HG02943 (cell line): ENCODE measurements around the gene TUT4.

ENCODE experiments used
- ATAC-seq: cut with Tn5 transposase; IDR thresholded peaks from one replicate; pipeline ENCODE4 v1.9.1; 2021; ENCODE audit warnings: mild to moderate bottlenecking, low read depth, moderate library complexity; ENCODE audit not compliant: unreplicated experiment

TUT4 gene

DNA sequence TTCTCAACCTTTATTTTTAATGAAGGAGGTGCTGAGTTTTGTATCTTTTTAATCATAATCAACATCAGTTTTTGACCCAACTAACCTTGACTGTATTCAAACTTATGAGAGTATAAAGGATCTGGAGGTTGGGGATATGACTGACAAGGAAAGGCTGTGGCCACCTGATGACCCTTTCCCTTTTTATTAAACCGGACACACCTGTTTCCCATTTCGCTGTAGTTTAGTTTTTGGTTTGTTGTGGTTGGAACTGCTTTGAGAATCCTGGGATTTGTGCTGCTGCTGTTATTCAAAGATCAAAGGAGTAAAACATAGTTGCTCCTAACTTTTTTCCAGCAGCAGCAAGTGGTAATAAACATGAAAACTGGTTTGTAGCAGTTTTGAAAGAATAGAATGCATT is 136.1 kb downstream of the TUT4 start:
- no peak for ATAC-seq

DNA sequence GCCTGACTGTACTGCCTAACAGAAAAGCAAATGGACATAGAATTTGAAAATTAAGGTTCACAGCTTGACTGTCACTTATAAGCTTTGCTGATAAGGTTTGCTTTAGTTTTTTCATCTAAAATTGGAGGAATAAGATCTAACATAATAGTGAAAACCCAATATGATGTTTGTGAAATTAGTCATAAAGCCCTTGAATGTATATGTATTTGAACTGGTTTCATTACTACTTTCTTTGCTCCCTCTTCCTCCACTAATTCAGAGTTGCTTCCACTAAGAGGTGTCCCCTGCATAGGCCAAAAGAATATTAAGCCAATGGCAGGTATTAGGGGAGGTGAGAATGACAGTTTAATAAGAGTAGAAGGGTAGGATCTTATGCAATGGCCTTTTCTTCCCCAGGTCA is 137.9 kb downstream of the TUT4 start:
- no peak for ATAC-seq

DNA sequence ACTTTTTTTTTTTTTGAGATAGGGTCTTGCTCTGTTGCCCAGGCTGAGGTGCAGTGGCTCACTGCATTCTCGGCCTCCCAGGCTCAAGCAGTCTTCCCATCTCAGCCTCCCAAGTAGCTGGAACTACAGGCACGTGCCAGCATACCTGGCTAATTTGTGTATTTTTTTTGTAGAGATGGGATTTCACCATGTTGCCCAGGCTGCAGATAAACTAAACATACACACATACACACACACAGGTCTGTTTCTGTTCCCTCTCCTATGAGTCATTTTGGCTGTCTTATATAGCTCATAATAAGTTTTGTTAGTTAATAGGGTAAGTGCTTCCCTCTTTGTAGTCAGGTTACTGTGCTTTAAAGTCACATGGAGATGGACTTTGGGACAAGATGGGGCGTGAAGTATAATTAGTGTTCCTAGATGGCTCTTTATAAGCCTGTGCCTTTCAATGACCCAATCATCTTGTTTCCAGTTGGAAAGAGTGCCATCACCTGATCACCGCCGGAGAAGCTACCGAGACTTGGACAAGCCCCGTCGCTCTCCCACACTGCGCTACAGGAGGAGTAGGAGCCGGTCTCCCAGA is 139.4 kb downstream of the TUT4 start:
- no peak for ATAC-seq

DNA sequence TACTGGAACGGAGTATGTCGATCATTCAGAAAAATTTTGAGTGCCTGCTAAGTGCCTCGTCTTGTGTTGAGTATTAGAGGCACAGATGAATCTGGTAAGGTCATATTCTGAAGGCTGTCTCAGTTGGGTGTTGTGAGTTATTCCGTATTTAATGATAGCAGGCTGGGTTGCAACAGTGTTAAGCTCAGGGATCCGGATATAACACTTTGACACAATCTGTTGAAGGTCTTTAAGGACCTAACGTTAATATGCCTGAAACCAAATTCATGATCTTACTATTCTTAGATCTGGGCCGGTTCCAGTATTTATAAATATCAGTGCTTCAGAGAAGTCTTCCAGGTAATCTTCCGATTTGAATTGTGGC is 147.9 kb downstream of the TUT4 start:
- no peak for ATAC-seq

DNA sequence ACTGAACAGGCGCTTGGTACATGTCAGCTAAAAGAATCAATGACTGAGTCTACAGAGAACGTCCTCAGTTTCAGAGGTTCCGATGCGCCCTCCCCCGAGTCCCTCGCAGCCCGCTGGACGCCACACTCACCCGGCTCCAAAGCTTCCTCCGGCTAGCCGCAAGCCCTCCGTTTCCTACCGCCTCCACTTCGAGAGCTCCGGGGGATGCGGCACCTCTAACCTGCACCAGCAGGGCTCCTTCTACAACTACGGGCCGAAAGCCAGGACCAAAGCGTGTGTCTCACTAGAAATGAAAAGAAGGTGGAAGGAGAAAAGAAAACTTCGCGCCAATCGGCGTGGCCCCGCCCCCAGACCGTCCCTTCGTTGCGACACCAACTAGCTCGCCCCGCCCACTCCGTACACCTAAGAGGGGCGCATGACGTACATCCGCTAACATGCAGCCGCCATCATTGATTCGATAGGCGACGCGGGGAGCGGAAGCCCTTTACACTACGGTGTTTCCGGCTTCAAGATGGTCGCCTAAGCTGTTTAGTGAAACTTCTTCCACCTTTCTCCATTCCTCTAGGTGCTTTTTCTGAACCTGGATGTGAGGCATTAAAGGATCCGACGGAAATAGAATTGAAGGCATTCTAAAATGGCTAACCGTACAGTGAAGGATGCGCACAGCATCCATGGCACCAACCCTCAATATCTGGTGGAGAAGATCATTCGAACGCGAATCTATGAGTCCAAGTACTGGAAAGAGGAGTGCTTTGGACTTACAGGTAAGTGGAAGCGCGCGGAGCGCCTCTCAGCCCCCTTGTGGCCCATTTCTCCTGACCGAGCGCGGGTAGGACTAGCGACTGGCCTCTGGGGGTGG is 148.5 kb downstream of the TUT4 start, which contains the start of the genes ORC1 and PRPF38A:
Gene ORC1, minus strand, starts transcription at position 308 of the 859 bp plus-strand sequence. CDS start 2,200 bp downstream, outside the sequence.
Gene PRPF38A, plus strand, starts transcription at position 487 of the 859 bp plus-strand sequence. Its CDS starts 148 bp downstream, at position 635.
- ATAC-seq, result peak; percentile 92

DNA sequence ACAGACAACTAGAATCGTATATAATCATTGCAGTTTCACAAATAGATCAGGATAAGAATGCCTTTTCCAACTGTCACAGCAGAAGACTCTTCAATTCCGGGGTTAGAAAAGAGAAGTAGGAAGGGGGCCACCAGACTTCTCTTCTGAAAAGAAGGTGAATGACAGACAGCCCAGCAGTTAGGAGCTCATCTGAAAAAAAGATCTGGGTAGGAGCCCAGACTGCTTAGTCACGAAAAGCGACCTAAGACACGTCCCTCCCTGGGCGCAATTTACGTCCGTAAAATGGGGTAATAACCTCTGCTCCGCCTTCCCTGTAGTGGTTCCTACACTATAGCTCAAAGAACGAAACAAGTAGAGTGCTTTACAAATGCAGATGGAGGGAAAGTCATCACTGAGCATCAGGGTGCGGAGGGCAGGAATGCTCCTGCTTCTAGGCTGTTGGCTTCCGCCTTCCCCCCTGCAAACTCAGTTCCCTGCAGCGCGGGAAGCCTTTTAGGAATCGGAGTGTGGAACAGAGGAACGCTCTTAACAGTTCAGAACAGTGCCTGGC is 149.3 kb downstream of the TUT4 start:
- ATAC-seq, result peak; percentile 20

DNA sequence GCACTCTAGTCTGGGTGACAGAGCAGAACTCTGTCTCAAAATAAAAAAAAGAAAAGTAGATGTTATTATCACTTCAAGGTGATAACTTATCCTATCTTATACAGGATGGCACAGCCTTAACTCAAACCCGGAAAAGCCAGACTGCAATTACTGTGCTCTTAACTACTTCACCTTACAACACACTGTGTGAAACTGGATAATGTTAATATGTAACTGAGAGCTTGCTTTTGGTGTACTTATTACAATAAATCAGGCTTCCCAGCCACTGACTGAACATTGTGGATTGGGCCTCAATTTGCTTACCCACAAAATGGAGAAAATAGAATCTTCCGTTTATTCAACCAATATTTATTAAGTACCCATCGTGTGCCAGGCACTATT is 150.0 kb downstream of the TUT4 start:
- no peak for ATAC-seq

DNA sequence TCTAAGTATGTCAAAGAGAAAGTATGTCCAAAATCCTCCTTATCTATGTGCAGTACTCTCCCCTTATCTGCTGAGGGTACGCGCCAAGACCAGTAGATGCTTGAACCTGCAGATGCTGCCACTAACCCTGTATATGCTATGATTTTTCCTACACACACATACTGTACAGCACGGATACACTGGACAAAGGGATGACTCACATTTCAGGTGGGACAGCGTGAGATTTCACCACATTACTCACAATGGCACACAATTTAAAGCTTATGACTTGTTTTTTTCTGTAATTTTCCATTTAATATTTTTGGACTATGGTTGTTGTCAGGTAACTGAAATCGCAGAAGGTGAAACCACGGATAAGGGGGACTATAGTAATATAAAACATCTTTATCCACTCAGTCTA is 152.8 kb downstream of the TUT4 start:
- no peak for ATAC-seq

DNA sequence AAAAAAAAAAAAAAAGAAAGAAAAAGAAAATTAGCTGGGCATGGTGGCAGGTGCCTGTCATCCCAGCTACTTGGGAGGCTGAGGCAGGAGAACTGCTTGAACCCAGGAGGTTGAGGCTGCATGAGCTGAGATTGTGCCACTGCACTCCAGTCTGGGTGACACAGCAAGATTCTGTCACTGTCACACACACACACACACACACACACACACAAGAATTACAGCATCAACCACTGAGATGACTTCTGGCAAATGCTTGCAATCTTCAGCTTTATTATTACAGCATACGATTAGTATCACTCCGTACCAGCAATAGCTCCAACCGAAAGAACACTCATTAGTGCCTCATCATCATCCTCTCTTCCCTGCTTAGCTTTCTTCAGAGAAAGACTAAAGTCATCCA is 153.3 kb downstream of the TUT4 start:
- no peak for ATAC-seq

DNA sequence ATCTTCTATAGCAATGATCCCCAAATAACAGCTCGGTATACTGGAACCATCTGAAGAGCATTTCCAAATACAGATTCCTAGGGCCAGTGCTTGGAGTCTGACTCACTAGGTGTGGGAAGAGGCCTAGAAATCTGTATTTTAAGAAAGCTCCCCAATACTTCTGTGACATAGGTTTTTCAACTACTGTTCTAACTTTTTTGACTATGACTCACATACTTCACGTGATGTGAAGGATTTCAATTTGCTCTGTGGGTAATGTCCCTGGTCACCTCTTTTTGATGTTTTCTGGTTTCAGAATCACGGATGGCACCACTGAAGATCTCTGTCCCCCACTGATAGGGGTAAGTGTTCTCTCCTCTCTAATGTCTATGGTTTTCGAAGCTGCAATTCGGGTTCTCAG is 159.7 kb downstream of the TUT4 start:
- ATAC-seq, result no peak

DNA sequence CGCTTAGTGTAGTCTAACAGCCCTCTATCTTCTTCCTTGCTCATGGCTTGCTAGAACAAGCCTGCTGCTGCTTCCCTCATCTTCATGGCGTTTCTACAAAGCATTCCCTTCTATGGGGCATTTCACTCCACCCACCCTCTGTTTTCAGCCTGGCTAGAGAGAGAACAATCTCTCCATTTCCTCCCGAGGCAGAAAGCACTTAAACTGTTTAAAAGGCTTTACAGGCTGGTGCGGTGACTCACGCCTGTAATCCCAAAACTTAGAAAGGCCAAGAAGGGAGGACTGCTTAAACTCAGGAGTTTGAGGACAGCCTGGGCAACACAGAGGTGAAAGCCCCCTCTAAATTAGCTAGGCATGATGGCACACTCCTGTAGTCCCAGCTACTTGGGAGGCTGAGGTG is 166.4 kb downstream of the TUT4 start:
- no peak for ATAC-seq

DNA sequence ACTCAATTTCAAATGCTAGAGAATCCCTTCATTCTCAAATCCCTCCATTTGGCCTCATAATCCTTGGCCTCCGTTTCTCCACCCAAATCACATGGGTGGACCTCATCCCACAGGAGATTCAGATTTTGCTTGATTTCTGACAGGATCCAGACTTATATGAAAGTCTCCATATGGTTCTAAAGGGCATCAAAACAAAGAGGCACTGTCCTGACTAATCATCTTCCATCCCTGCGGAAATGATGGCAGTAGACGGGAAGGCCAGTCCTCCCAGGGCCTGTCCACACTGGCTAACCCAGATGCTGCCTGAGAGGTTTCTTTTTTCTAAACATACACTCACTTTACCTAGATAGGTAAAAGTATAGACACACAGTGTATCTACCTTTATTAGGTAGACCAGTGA is 167.5 kb downstream of the TUT4 start:
- ATAC-seq, result no peak
